ENCODE results near the gene PTRH1. TPM values are rescaled to one million over a fixed set of nuclear protein-coding genes. Genes with fewer than 3 reads are reported as not detected.
A peak's percentile ranks its signal among the peaks of the same experiment; 100 is the strongest.

PTRH1 gene
- total and polyA plus RNA-seq, 2 of the 13 experiments (the other 11 are each of a cell fraction or from before 2014, with no cell fraction given), result 4.0 to 10.4 TPM

DNA sequence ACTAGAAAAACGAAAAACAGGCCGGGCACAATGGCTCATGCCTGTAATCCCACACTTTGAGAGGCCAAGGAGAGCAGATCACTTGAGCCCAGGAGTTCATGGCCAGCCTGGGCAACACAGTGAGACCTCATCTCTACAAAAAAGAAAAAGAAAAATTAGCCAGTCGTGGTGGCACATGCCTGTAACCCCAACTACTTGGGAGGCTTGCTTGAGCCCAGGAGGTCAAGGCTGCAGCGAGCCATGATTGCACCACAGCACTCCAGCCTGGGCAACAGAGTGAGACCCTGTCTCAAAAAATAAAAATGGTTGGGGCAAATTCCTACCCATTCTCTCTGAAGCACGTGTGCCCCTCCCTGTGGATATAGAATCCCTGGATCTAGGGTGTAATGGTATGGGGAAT lies 17.1 kb downstream of the PTRH1 start:
- Histone ChIP-seq H3K9me3 (ENCODE audit: low read length) (no peaks in the 10 kb centered on the region), H3K9ac (ENCODE audit: insufficient read depth, low read depth, low read length) (no peak overlapping the region), H3K36me3 (replicated peaks in 1 of 2; ENCODE audit: control insufficient read depth in 1 of 2, insufficient read depth in 2 of 2, low read length in 2 of 2) (no peaks in the 10 kb centered on the region), H4K20me1 (ENCODE audit: insufficient read depth, low read length) (no peaks in the 10 kb centered on the region), H3K27me3 (ENCODE audit: control insufficient read depth in 1 of 2, insufficient read depth in 2 of 2, low read length in 2 of 2) (no peaks in the 10 kb centered on the region), H3K27ac (ENCODE audit: extremely low read length, insufficient read depth, low read length) (no peak overlapping the region), H2AFZ (ENCODE audit: low read length) (no peak overlapping the region), H3K79me2 (ENCODE audit: insufficient read depth, low read length) (no peaks in the 10 kb centered on the region), H3K4me1 (ENCODE audit: insufficient read depth, low read length) (peaks cover 10% of the 10 kb centered on the region; the same call in 1 of the 2 replicates), H3K4me3 (replicated peaks in 1 of 3; ENCODE audit: insufficient read depth in 1 of 3, low read depth in 2 of 3, low read length in 3 of 3) (no peak overlapping the region), H3K4me2 (ENCODE audit: low read depth, low read length) (no peak overlapping the region)
- 40% methylated on average over 5 of the region's 5 CpGs for WGBS (ENCODE audit: low lambda C conversion rate)
- POLR2A ChIA-PET, result no interaction called here
- in situ Hi-C loops (cut with HindIII; ENCODE audit: extremely low pct_ligation_motif_present, low pct_unique_long_range_greater_than_20kb) (no loop called here), intact Hi-C loops (cut with micrococcal nuclease; ENCODE audit: unreplicated experiment) (no loop called here)
- no TSS peak for BruUV-seq (replicated peaks)
- no peak for ATAC-seq
- FAIRE-seq, result no peak
- no peak for DNase-seq (ENCODE audit: low spot score)
- CTCF ChIA-PET (ENCODE audit: low intra/inter-chr PET ratio, low total read pairs), result no interaction called here
- TF ChIP-seq ZNF121 (CRISPR knock-in tag; IDR thresholded peaks at IDR 0.05) (peak; percentile 42; the same call in 1 of the 2 replicates), ATM (IDR thresholded peaks at IDR 0.05; ENCODE audit: borderline replicate concordance) (no peak), ZNF629 (CRISPR knock-in tag; conservative IDR thresholded peaks at IDR 0.05) (no peak)

DNA sequence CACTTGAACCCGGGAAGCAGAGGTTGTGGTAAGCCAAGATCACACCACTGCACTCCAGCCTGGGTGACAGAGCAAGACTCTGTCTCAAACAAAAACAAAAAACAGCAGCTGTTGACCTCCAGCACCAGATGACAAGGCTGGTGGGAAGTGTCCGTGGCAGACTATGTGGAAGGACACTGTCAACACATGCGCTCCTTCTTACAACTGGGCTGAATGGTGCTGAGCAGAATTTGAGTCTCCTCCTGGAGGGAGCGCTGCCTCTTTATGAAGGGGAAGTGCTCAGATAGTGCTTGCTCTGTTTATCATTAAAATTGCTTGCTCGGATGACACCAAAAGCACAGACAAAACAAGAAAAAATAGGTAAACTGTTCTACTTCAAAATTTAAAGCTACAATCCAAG lies 17.9 kb downstream of the PTRH1 start:
- H3K9me3 ChIP-seq (ENCODE audit: low read length), result no peaks in the 10 kb centered on the region
- TF ChIP-seq, protein P1, sequence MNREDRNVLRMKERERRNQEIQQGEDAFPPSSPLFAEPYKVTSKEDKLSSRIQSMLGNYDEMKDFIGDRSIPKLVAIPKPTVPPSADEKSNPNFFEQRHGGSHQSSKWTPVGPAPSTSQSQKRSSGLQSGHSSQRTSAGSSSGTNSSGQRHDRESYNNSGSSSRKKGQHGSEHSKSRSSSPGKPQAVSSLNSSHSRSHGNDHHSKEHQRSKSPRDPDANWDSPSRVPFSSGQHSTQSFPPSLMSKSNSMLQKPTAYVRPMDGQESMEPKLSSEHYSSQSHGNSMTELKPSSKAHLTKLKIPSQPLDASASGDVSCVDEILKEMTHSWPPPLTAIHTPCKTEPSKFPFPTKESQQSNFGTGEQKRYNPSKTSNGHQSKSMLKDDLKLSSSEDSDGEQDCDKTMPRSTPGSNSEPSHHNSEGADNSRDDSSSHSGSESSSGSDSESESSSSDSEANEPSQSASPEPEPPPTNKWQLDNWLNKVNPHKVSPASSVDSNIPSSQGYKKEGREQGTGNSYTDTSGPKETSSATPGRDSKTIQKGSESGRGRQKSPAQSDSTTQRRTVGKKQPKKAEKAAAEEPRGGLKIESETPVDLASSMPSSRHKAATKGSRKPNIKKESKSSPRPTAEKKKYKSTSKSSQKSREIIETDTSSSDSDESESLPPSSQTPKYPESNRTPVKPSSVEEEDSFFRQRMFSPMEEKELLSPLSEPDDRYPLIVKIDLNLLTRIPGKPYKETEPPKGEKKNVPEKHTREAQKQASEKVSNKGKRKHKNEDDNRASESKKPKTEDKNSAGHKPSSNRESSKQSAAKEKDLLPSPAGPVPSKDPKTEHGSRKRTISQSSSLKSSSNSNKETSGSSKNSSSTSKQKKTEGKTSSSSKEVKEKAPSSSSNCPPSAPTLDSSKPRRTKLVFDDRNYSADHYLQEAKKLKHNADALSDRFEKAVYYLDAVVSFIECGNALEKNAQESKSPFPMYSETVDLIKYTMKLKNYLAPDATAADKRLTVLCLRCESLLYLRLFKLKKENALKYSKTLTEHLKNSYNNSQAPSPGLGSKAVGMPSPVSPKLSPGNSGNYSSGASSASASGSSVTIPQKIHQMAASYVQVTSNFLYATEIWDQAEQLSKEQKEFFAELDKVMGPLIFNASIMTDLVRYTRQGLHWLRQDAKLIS (CRISPR knock-in tag; IDR thresholded peaks at IDR 0.05), result no peak
- TF ChIP-seq, protein P2, sequence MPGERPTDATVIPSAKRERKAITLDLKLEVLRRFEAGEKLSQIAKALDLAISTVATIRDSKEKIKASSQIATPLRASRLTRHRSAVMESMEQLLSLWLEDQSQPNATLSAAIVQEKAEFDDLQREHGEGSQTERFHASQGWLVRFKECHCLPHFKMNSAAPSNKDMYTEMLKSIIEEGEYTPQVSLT (CRISPR knock-in tag; IDR thresholded peaks at IDR 0.05; ENCODE audit: borderline replicate concordance, low read depth), result no peak
- TF ChIP-seq, protein P3, sequence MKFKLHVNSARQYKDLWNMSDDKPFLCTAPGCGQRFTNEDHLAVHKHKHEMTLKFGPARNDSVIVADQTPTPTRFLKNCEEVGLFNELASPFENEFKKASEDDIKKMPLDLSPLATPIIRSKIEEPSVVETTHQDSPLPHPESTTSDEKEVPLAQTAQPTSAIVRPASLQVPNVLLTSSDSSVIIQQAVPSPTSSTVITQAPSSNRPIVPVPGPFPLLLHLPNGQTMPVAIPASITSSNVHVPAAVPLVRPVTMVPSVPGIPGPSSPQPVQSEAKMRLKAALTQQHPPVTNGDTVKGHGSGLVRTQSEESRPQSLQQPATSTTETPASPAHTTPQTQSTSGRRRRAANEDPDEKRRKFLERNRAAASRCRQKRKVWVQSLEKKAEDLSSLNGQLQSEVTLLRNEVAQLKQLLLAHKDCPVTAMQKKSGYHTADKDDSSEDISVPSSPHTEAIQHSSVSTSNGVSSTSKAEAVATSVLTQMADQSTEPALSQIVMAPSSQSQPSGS (CRISPR knock-in tag; IDR thresholded peaks at IDR 0.05), result no peak
- TF ChIP-seq HCFC1 (IDR thresholded peaks at IDR 0.05; ENCODE audit: low read depth, low read length) (no peak), TBX2 (CRISPR knock-in tag; IDR thresholded peaks at IDR 0.05; ENCODE audit: borderline replicate concordance) (no peak), ZSCAN31 (CRISPR knock-in tag; IDR thresholded peaks at IDR 0.05; ENCODE audit: low read depth) (no peak), KDM2A (CRISPR knock-in tag; IDR thresholded peaks at IDR 0.05; ENCODE audit: borderline replicate concordance, low read depth) (no peak), SP1 (IDR thresholded peaks at IDR 0.05) (no peak), SP1 (CRISPR knock-in tag; IDR thresholded peaks at IDR 0.05) (no peak), HNRNPLL (IDR thresholded peaks at IDR 0.05; ENCODE audit: low read depth, low read length, poor library complexity, severe bottlenecking) (no peak), SRSF9 (IDR thresholded peaks at IDR 0.05; ENCODE audit: borderline replicate concordance, insufficient read depth, low read depth, low read length, poor library complexity, severe bottlenecking) (no peak)
- H3K27ac ChIP-seq (ENCODE audit: extremely low read length, insufficient read depth, low read length), result no peak overlapping the region
- no peak for ATAC-seq
- no peak overlapping the region for H3K4me2 ChIP-seq (ENCODE audit: low read depth, low read length)
- no peaks in the 10 kb centered on the region for H3K79me2 ChIP-seq (ENCODE audit: insufficient read depth, low read length)
- H3K4me3 ChIP-seq (replicated peaks in 1 of 3; ENCODE audit: insufficient read depth in 1 of 3, low read depth in 2 of 3, low read length in 3 of 3), result no peak overlapping the region
- H2AFZ ChIP-seq (ENCODE audit: low read length), result no peak overlapping the region
- in situ Hi-C loops (cut with HindIII; ENCODE audit: extremely low pct_ligation_motif_present, low pct_unique_long_range_greater_than_20kb), result no loop called here
- no peak overlapping the region for H3K9ac ChIP-seq (ENCODE audit: insufficient read depth, low read depth, low read length)
- ChIA-PET CTCF (ENCODE audit: low intra/inter-chr PET ratio, low total read pairs) (no interaction called here), POLR2A (no interaction called here)
- DNase-seq (ENCODE audit: low spot score), result no peak
- H3K27me3 ChIP-seq (ENCODE audit: control insufficient read depth in 1 of 2, insufficient read depth in 2 of 2, low read length in 2 of 2), result no peaks in the 10 kb centered on the region
- 53% methylated on average over 5 of the region's 5 CpGs for WGBS (ENCODE audit: low lambda C conversion rate)
- peaks cover 10% of the 10 kb centered on the region; the same call in 1 of the 2 replicates for H3K4me1 ChIP-seq (ENCODE audit: insufficient read depth, low read length)
- FAIRE-seq, result no peak
- H3K36me3 ChIP-seq (replicated peaks in 1 of 2; ENCODE audit: control insufficient read depth in 1 of 2, insufficient read depth in 2 of 2, low read length in 2 of 2), result no peaks in the 10 kb centered on the region
- intact Hi-C loops (cut with micrococcal nuclease; ENCODE audit: unreplicated experiment), result no loop called here
- H4K20me1 ChIP-seq (ENCODE audit: insufficient read depth, low read length), result no peaks in the 10 kb centered on the region
- no TSS peak for BruUV-seq (replicated peaks)
